GM23248 (cell line): ENCODE results near the gene STXBP3. TPM values are rescaled to one million over a fixed set of nuclear protein-coding genes. Genes with fewer than 3 reads are reported as not detected.
A peak's percentile ranks its signal among the peaks of the same experiment; 100 is the strongest.

ENCODE experiments used
- DNase-seq: peaks from one replicate; pipeline ENCODE4 v3.0.0-alpha.2; 2015
- H2AFZ ChIP-seq: fragments of 200-600 bp; sonication (generic); 2 replicates; pipeline ENCODE4 v1.6.1; 2016; ENCODE audit warnings: antibody characterized with exemption
- H3F3A ChIP-seq: fragments of 200-600 bp; sonication (generic); 2 replicates; pipeline ENCODE4 v1.6.1; 2016; ENCODE audit warnings: mild to moderate bottlenecking, antibody characterized with exemption, mixed run types; ENCODE audit not compliant: insufficient read depth
- H3K27ac ChIP-seq: fragments of 200-600 bp; sonication (generic); 2 replicates; pipeline ENCODE4 v1.5.1; 2016; ENCODE audit warnings: mild to moderate bottlenecking
- H3K27me3 ChIP-seq: fragments of 200-600 bp; sonication (generic); replicated peaks from 2 replicates; pipeline ENCODE4 v1.6.1; 2016; ENCODE audit warnings: mild to moderate bottlenecking; ENCODE audit not compliant: insufficient read depth
- H3K36me3 ChIP-seq: fragments of 200-600 bp; sonication (generic); 2 replicates; pipeline ENCODE4 v1.6.1; 2016; ENCODE audit warnings: low read depth, mild to moderate bottlenecking
- H3K4me1 ChIP-seq: fragments of 200-600 bp; sonication (generic); 2 replicates; pipeline ENCODE4 v1.6.1; 2016; ENCODE audit warnings: mild to moderate bottlenecking; ENCODE audit not compliant: insufficient read depth
- H3K4me2 ChIP-seq: fragments of 200-600 bp; sonication (generic); one replicate; pipeline ENCODE4 v1.6.1; 2016; ENCODE audit warnings: mild to moderate bottlenecking; ENCODE audit not compliant: unreplicated experiment
- H3K4me3 ChIP-seq: fragments of 200-600 bp; sonication (generic); 2 replicates; pipeline ENCODE4 v1.5.1; 2016; ENCODE audit warnings: mild to moderate bottlenecking
- H3K79me2 ChIP-seq: fragments of 200-600 bp; sonication (generic); 2 replicates; pipeline ENCODE4 v1.6.1; 2016; ENCODE audit warnings: mild to moderate bottlenecking; ENCODE audit not compliant: insufficient read depth
- H3K9ac ChIP-seq: fragments of 200-600 bp; sonication (generic); 2 replicates; pipeline ENCODE4 v1.6.1; 2016; ENCODE audit warnings: mild to moderate bottlenecking
- H3K9me2 ChIP-seq: fragments of 200-600 bp; sonication (generic); 2 replicates; pipeline ENCODE4 v1.6.1; 2016; ENCODE audit warnings: mixed run types, mild to moderate bottlenecking, moderate library complexity; ENCODE audit not compliant: insufficient read depth
- H3K9me3 ChIP-seq: fragments of 200-600 bp; sonication (generic); one replicate; pipeline ENCODE4 v1.6.1; 2017; ENCODE audit warnings: low read depth
- H4K20me1 ChIP-seq: fragments of 200-600 bp; sonication (generic); 2 replicates; pipeline ENCODE4 v1.6.0; 2016; ENCODE audit not compliant: insufficient read depth
- EZH2 ChIP-seq: fragments of 200-600 bp; sonication (generic); IDR thresholded peaks from 2 replicates; pipeline ENCODE4 v1.6.1; 2018; ENCODE audit warnings: antibody characterized with exemption, mild to moderate bottlenecking; ENCODE audit not compliant: insufficient read depth, poor library complexity, severe bottlenecking
- EZH2phosphoT487 ChIP-seq: fragments of 200-600 bp; sonication (generic); IDR thresholded peaks from 2 replicates; pipeline ENCODE4 v1.6.1; 2018; ENCODE audit warnings: antibody characterized with exemption, moderate library complexity, mild to moderate bottlenecking, low read depth; ENCODE audit not compliant: insufficient read depth
- WGBS, 2 experiments: methylation state at CpG; one replicate each; pipeline ENCODE4 v1.1.6; 2015 to 2017; ENCODE audit warnings: low lambda C conversion rate in 2 of 2, low coverage in 1 of 2; ENCODE audit errors: missing lambda C conversion rate in 2 of 2; 5-methylcytosine and 5-hydroxymethylcytosine counted together
- in situ Hi-C: fragments of 300-500 bp; cut with MboI; formaldehyde crosslinking; loops from 2 replicates; pipeline ENCODE4 v1.15.0; 2020
- polyA plus RNA-seq: library from polyadenylated mRNA; unstranded; fragments of >200 nt; fragmentation: Nextera tagmentation; extraction: Ambion mirVana; gene quantifications from 2 replicates; pipeline ENCODE4 v1.2.1, GENCODE V29; 2016
- total RNA-seq: library from RNA; depleted of rRNA; stranded (reverse); fragments of >200 nt; shearing (Covaris generic); gene quantifications from 2 replicates; pipeline ENCODE4 v1.2.3, GENCODE V29; 2014

Gene STXBP3
- total and polyA plus RNA-seq, 2 experiments from 2014 or later = 42.3 to 43.7 TPM

- Histone ChIP-seq H3K9ac (no peak overlapping the region), H3K27ac (no peak overlapping the region), H4K20me1 (no peaks in the 10 kb centered on the region), H3K9me2 (no peaks in the 10 kb centered on the region), H3K4me2 (no peak overlapping the region), H3K79me2 (no peaks in the 10 kb centered on the region), H3K4me1 (no peaks in the 10 kb centered on the region), H3K27me3 (no peaks in the 10 kb centered on the region), H3K4me3 (no peak overlapping the region), H2AFZ (no peak overlapping the region), H3K9me3 (no peaks in the 10 kb centered on the region), H3F3A (no peaks in the 10 kb centered on the region), H3K36me3 (no peaks in the 10 kb centered on the region)
- 82 to 85% methylated on average over 8 of the region's 8 CpGs for WGBS, 2 experiments
- no peak for TF ChIP-seq EZH2
- no peak for TF ChIP-seq EZH2phosphoT487
- no peak for DNase-seq
- in situ Hi-C loops = no loop called here
These were observed 18.0 kb upstream of the STXBP3 start for GRCh38 chr1:108728327-108728923.

GRCh38 chr1:108729481-108729880 lies 17.0 kb upstream of the STXBP3 start:
- in situ Hi-C loops = no loop called here
- H4K20me1 ChIP-seq = no peaks in the 10 kb centered on the region
- no peak overlapping the region for H3K9ac ChIP-seq
- H3K4me1 ChIP-seq = no peaks in the 10 kb centered on the region
- H3K36me3 ChIP-seq = no peaks in the 10 kb centered on the region
- H3K4me2 ChIP-seq = no peak overlapping the region
- H3K79me2 ChIP-seq = no peaks in the 10 kb centered on the region
- no peaks in the 10 kb centered on the region for H3K9me2 ChIP-seq
- no peak overlapping the region for H3K4me3 ChIP-seq
- H3K27me3 ChIP-seq = no peaks in the 10 kb centered on the region
- WGBS, 2 experiments = 87 to 90% methylated on average over 3 to 4 of the region's 4 CpGs
- no peaks in the 10 kb centered on the region for H3K9me3 ChIP-seq
- H2AFZ ChIP-seq = no peak overlapping the region
- H3K27ac ChIP-seq = no peak overlapping the region
- no peak for DNase-seq
- H3F3A ChIP-seq = no peaks in the 10 kb centered on the region
- TF ChIP-seq EZH2 (no peak), EZH2phosphoT487 (no peak)

- H4K20me1 ChIP-seq = no peaks in the 10 kb centered on the region
- DNase-seq = peak; percentile 65
- H3K27me3 ChIP-seq = no peaks in the 10 kb centered on the region
- H3K9me2 ChIP-seq = no peaks in the 10 kb centered on the region
- H3F3A ChIP-seq = no peaks in the 10 kb centered on the region
- no peak for TF ChIP-seq EZH2phosphoT487
- no peak for TF ChIP-seq EZH2
- H3K4me2 ChIP-seq = peak overlapping the region; percentile 4
- H3K4me1 ChIP-seq = no peaks in the 10 kb centered on the region
- H3K4me3 ChIP-seq = no peak overlapping the region
- no peak overlapping the region for H3K27ac ChIP-seq
- no peaks in the 10 kb centered on the region for H3K79me2 ChIP-seq
- no peaks in the 10 kb centered on the region for H3K9me3 ChIP-seq
- WGBS, 2 experiments = 90 to 93% methylated on average over 1 of the region's 1 CpG
- no peaks in the 10 kb centered on the region for H3K36me3 ChIP-seq
- no peak overlapping the region for H3K9ac ChIP-seq
- in situ Hi-C loops = no loop called here
- H2AFZ ChIP-seq = no peak overlapping the region
These were observed 14.1 kb upstream of the STXBP3 start for GRCh38 chr1:108732398-108732797.

GRCh38 chr1:108734171-108734865 lies 12.2 kb upstream of the STXBP3 start:
- Histone ChIP-seq H3K9ac (no peak overlapping the region), H3K27ac (no peak overlapping the region), H3K4me2 (no peak overlapping the region), H3K9me2 (no peaks in the 10 kb centered on the region), H3F3A (no peaks in the 10 kb centered on the region), H4K20me1 (no peaks in the 10 kb centered on the region), H3K4me3 (no peak overlapping the region), H3K36me3 (no peaks in the 10 kb centered on the region), H3K27me3 (no peaks in the 10 kb centered on the region), H3K9me3 (no peaks in the 10 kb centered on the region), H3K79me2 (no peaks in the 10 kb centered on the region), H3K4me1 (no peaks in the 10 kb centered on the region), H2AFZ (no peak overlapping the region)
- DNase-seq = no peak
- no peak for TF ChIP-seq EZH2phosphoT487
- TF ChIP-seq EZH2 = no peak
- WGBS, 2 experiments = 74 to 87% methylated on average over 1 of the region's 1 CpG
- in situ Hi-C loops = no loop called here
